ENCODE measurements around the gene ACBD4.

ACBD4 gene

GRCh38 chr17:45104907-45105624 is 30.4 kb upstream of the ACBD4 start:
- no peak for DNase-seq

GRCh38 chr17:45106096-45106495 is 29.4 kb upstream of the ACBD4 start:
- DNase-seq: no peak

- no peak for DNase-seq
These were observed 28.9 kb upstream of the ACBD4 start for GRCh38 chr17:45106582-45106981.

GRCh38 chr17:45107293-45108010 is 28.0 kb upstream of the ACBD4 start:
- DNase-seq: no peak

- no peak for DNase-seq
These were observed 27.4 kb upstream of the ACBD4 start for GRCh38 chr17:45108051-45108450.

- DNase-seq: no peak
These were observed 26.6 kb upstream of the ACBD4 start for GRCh38 chr17:45108595-45109521.

- no peak for DNase-seq
These were observed 24.5 kb upstream of the ACBD4 start for GRCh38 chr17:45110676-45111611.

GRCh38 chr17:45111850-45112249 is 23.6 kb upstream of the ACBD4 start:
- DNase-seq: no peak

- no peak for DNase-seq
These were observed 22.7 kb upstream of the ACBD4 start for GRCh38 chr17:45112559-45113423.

GRCh38 chr17:45113424-45113754 is 22.1 kb upstream of the ACBD4 start:
- no peak for DNase-seq

- no peak for DNase-seq
These were observed 21.2 kb upstream of the ACBD4 start for GRCh38 chr17:45114117-45114932.

- no peak for DNase-seq
These were observed 20.4 kb upstream of the ACBD4 start for GRCh38 chr17:45115015-45115625.

- DNase-seq: no peak
These were observed 19.6 kb upstream of the ACBD4 start for GRCh38 chr17:45115871-45116270.

GRCh38 chr17:45116434-45117016 is 19.0 kb upstream of the ACBD4 start:
- no peak for DNase-seq

GRCh38 chr17:45117334-45117733 is 18.2 kb upstream of the ACBD4 start:
- DNase-seq: no peak

GRCh38 chr17:45117848-45118646 is 17.4 kb upstream of the ACBD4 start:
- no peak for DNase-seq

- DNase-seq: no peak
These were observed 16.8 kb upstream of the ACBD4 start for GRCh38 chr17:45118691-45119090.

- no peak for DNase-seq
These were observed 15.5 kb upstream of the ACBD4 start for GRCh38 chr17:45119964-45120363.

GRCh38 chr17:45120558-45120957 is 14.9 kb upstream of the ACBD4 start:
- no peak for DNase-seq
